SHP77 (cell line): Measurements from ENCODE around the gene C16orf87.
A peak's percentile ranks its signal among the peaks of the same experiment; 100 is the strongest.
"Not testable (repeated sequence)": the region's sequence is repeated elsewhere in the genome, so short reads cannot be mapped to it uniquely, and the experiment has no call there.

Experiments
- DNase-seq, 2 experiments: peaks; one replicate each; lab custom pipeline; 2025; lab: John Stamatoyannopoulos, UW

C16orf87 gene

GRCh38 chr16:46797501-46797900, 33.5 kb downstream of the C16orf87 start:
- no peak for DNase-seq

DNA sequence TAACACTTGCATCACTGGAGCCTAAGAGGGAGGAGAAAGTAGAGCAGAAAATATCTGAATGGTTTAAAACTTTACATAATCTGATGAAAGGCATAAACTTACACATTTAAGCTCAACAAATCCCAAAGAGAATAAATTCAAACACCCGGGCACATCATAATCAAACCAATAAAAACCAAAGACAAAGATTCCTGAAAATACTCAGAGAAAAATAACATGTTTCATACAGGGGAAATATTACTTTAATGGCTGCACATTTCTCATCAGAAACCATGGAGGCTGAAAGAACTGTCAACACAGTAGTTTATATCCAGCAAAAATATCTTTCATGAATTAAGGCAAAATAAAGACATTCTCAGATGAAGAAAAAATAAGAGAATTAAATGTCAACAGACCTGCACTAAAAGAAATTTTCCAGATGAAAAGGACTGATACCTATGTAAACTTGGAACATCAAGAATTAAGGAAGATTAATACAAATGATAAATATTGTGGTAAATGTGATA, 34.2 kb downstream of the C16orf87 start:
- no peak for DNase-seq

DNA sequence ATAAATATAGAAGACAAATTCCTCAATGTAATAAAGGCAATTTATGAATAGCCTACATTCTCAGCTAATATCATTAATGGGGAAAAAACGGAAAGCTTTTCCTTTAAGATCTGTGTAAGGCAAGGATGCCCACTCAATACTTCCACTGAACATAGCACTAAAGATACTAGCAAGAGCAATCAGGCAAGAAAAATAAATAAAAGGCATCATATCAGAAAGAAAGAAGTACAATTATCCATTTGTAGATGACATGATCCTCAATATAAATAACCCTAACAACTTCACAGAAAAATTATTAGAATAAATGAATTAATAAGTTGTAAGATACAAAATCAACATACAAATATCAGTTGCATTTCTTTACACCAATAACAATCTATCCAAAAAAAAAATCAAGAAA, 37.1 kb downstream of the C16orf87 start:
- DNase-seq = no peak

GRCh38 chr16:46790599-46791270, 40.2 kb downstream of the C16orf87 start:
- no peak for DNase-seq

- no peak for DNase-seq
Measured at GRCh38 chr16:46789499-46790414, 41.2 kb downstream of the C16orf87 start.

DNA sequence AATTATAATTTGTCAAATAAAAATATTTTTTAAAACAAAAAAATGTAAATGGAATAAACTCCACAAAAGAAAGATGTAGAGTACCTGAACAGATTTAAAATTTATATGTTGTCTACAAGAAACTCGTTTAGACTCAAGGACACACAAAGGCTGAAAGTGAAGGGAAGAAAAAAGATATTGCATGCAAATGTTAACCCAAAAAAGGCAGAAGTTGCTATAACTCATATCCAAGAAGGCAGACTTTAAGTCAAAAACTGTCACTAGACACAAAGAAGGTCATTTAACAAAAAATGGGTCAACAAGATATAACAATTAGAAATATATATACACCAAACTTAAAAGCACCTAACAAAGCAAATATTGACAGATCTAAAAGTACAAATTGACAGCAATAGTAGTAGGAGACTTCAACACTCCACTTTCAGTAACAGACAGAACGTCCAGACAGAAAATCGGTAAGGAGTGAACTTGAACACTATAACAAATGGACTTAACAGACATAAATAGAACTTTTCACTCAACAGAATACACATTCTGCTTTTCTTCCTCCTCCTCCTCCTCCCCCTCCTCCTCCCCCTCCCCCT, 42.0 kb downstream of the C16orf87 start:
- DNase-seq = no peak

DNA sequence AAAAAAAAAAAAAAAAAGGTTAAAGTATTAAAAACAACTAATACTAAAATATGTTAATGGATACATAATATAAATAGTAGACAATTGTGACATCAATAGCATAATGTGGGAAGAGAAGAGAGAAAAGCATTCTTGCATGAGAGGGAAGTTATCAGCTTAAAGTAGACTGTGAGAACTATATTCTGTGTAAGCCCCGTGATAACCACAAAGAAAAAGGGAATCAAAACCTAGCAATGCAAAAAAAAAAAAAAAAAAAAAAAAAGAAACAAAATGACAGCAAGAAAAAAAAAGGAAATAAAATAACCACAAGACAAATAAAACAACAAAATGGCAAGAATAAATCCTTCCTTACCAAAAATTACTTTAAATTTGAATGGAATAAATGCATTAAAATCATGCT, 43.1 kb downstream of the C16orf87 start:
- no peak for DNase-seq

GRCh38 chr16:46785076-46785845, 45.7 kb downstream of the C16orf87 start:
- DNase-seq = no peak

GRCh38 chr16:46784569-46784968, 46.4 kb downstream of the C16orf87 start:
- not testable (repeated sequence) for DNase-seq

DNA sequence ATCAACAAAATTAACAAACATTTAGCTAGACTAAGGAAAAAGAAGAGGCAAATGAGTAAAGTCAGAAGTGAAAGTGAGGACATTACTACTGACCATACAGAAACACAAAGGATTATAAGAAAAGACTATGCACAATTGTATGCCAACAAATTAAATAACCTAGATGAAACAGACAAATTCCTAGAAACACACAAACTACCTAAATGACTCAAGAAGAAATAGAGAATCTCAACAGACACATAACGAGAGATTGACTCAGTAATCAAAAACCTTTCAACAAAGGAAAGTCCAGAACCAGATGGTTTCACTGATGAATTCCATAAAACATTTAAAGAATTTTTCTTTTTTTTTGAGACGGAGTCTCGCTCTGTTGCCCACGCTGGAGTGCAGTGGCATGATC, 47.2 kb downstream of the C16orf87 start:
- DNase-seq = no peak

DNA sequence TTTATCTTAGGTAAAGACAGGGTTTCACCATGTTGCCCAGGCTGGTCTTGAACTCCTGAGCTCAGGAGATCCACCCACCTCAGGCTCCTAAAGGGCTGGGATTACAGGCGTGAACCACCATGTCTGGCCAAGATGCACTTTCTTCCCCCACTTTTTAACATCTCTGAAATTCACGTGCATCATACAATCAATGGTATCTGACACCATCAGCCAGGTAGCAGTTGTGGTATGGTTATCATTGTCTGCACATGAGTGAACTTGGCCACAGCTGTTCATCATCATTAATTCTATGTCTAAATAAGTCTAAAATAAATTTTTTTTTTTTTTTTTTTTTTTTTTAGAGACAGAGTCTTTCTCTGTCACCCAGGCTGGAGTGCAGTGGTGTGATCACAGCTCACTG, 48.7 kb downstream of the C16orf87 start:
- DNase-seq = no peak

DNA sequence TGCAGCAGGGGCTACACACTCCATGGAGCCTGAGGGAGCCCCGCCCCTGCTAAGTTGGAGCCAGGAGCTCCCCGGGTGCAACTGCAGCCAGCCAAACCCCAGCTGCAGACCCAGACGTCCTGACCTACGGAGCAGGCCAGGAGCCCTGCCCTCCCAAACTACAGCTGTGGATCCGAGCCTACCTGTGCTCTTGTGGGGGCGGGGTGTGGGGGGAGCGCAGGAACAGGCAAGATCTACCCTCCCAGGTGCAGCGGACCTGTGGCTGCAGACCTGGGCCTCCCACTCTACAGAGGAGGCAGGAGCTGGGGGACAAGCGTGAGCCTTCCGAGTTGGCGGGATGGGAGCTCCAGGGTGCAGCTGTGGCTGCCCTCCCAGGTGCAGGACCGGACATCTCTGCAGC, 53.2 kb downstream of the C16orf87 start:
- DNase-seq = no peak

DNA sequence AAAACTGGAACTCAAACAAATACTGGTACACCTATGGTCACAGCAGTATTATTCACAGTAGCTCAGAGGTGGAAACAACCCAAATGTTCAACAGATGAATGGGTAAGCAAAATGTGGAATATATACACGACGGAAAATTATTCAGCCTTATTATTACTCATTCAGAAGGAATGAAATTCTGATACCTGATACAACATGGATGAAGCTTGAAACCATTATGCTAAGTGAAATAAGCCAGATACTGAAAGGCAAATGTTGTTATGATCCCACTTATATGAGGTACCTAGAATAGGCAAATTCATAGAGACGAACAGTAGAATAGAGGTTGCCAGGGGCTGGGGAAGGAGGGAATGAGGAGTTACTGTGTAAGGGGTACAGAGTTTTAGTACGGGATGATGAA, 55.8 kb downstream of the C16orf87 start:
- DNase-seq = no peak

DNA sequence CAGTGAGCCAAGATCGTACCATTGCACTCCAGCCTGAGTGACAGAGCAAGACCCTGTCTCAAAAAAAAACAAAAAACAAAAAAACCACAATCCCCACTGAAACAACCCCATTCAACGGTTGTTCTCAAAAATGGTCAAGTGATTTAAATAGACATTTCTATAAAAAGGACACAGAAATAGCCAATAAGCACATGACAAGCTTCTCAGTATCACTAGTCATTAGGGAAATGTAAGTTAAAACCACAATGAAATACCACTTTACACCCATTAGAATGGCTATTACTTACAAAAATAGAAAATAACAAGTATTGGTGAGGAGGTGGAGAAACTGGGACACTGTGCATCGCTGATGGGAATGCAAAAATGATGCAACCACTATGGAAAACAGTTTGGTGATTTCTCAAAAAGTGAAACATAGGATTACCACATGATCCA, 56.2 kb downstream of the C16orf87 start:
- DNase-seq = no peak

DNA sequence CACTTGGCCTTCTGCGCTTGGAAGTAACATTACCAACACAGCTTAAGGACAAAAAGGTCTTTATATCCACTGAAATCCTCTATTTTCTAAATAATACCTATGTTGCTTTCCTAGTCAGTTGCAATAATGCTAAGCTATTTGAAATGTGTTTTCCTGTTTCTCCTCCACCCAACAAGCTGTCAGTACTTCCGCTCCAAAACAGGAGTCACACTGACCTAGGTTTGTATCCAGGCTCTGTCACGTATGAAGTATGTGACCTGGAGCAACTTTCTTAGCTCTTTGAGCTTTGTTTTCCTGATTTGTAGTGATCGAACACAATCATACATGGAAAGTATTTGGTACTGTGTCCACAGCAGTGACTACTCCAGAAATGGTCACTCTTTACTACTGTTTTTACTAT, 58.5 kb downstream of the C16orf87 start:
- no peak for DNase-seq

DNA sequence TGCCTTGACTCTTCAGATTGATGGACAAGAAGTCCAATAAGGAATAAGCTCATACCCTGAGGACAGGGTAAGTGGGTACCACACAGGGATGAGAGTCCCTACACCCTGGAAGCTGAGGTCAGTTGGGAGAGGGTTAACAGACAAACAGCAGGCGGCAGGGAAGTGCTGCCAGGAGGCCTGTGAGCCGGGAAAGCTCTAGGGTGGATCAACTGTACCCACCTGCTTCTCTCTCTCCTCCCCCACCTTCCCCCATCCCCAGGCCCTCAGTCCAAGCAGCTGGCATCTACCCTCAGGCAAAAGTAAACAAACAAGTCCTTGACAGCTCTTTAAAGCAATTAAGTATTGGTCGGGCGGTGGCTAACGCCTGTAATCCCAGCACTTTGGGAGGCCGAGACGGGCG, 62.2 kb downstream of the C16orf87 start:
- peak; percentile 95 to 97 for DNase-seq

- DNase-seq = no peak
Measured at GRCh38 chr16:46765050-46765449, 65.9 kb downstream of the C16orf87 start.

- DNase-seq = peak; percentile 68 to 75
Measured at GRCh38 chr16:46763147-46763546, 67.8 kb downstream of the C16orf87 start.

DNA sequence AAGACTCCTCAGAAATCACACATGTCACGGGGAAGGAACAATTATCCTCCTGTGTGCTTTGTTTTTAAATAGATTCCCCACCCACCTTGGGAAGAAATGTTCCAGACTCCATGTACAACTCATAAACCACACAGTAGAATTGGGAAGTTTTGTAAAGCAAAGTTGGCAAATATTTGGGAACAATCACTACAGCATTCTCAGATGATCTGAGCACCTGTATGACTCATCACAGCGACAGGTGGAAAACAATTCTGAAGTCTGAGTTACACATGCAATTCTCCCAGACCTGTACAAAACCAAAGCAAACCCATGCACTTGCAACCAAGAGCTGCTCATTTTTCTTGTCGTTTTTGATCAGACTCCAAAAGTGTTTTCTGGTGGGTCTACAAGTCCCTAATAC, 68.4 kb downstream of the C16orf87 start:
- no peak for DNase-seq

GRCh38 chr16:46759309-46759708, 71.7 kb downstream of the C16orf87 start:
- DNase-seq = no peak

DNA sequence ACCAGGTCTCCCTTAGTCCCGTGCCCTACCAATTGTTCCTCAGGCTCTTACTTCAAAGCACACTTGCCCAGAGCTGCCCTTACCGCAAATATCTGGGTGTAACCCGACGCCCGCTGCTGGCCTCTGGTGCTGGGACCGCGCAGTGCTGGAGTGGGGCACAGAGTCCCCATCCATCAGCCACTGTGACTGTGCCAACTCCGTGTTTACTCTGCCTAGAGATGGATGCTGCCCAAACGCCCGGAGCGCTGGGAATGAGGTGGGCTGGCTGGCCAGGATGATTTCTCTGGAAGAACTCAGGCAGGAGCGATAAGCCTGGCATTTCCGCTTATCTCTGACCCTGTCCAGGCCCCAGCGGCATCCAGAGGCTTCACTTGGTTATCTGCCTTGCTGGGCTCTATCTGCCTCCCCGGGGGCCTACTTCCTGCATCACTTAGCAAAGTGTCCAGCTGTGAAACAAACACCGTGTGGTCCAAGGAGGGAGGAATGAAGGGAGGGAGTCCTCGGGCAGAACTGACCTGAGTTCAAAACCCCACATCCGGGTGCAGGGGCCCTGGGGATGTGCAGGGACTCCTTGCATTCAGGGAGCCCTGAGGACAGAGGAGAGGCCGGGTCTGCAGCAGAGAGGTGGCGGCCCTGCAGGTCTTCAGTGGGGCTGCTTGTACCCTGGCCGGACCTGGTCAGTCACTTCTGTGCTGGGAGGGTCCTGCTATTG, 73.5 kb downstream of the C16orf87 start:
- peak; percentile 55 to 76 for DNase-seq
